OCI-LY7 (cell line): ENCODE data around the gene MATR3. TPM values are rescaled to one million over a fixed set of nuclear protein-coding genes. Genes with fewer than 3 reads are reported as not detected.

Experiments used
- BruUV-seq: library from RNA; stranded (reverse); fragments of 400-500 nt; replicated peaks from 2 replicates; lab custom pipeline; 2021; lab: Mats Ljungman, UMichigan
- CTCF ChIA-PET: fragments of 300-600 bp; sonication (Branson Sonifier 250); formaldehyde crosslinking; loops from one replicate; lab custom pipeline; 2022; ENCODE audit warnings: antibody characterized with exemption; ENCODE audit not compliant: unreplicated experiment; lab: Charles Lee
- POLR2A ChIA-PET: fragments of 300-600 bp; sonication (Branson Sonifier 250); formaldehyde crosslinking; loops from one replicate; lab custom pipeline; 2022; ENCODE audit warnings: antibody characterized with exemption; lab: Charles Lee
- DNase-seq: peaks from one replicate; pipeline ENCODE4 v3.0.0-alpha.2; 2015; ENCODE audit warnings: low spot score
- H2AFZ ChIP-seq: fragments of 200-600 bp; sonication (generic), shearing (Covaris generic); 2 replicates; pipeline ENCODE4 v1.6.1; 2014; ENCODE audit warnings: mild to moderate bottlenecking, antibody characterized with exemption, low read length, moderate library complexity
- H3K27ac ChIP-seq: fragments of 200-600 bp; sonication (generic); 2 replicates; pipeline ENCODE4 v1.5.1; 2014; ENCODE audit warnings: mixed run types, low read depth, mild to moderate bottlenecking, moderate library complexity, low read length, inconsistent platforms; ENCODE audit not compliant: poor library complexity, severe bottlenecking
- H3K36me3 ChIP-seq: fragments of 200-600 bp; sonication (generic); 2 replicates; pipeline ENCODE4 v1.6.1; 2014; ENCODE audit warnings: mild to moderate bottlenecking, antibody characterized with exemption, low read length, moderate library complexity, mixed read lengths; ENCODE audit not compliant: insufficient read depth
- H3K4me1 ChIP-seq: fragments of 200-600 bp; sonication (generic); 2 replicates; pipeline ENCODE4 v1.5.1; 2014; ENCODE audit warnings: mild to moderate bottlenecking, low read length; ENCODE audit not compliant: insufficient read depth, poor library complexity, severe bottlenecking
- H3K4me2 ChIP-seq: fragments of 200-600 bp; sonication (generic); 2 replicates; pipeline ENCODE4 v1.6.1; 2014; ENCODE audit warnings: mild to moderate bottlenecking, low read length
- H3K4me3 ChIP-seq: fragments of 200-600 bp; sonication (generic); 2 replicates; pipeline ENCODE4 v1.5.1; 2014; ENCODE audit warnings: mild to moderate bottlenecking, low read depth, low read length; ENCODE audit not compliant: poor library complexity, severe bottlenecking
- H3K79me2 ChIP-seq: fragments of 200-600 bp; sonication (generic); 2 replicates; pipeline ENCODE4 v1.6.1; 2016; ENCODE audit warnings: low read depth, mild to moderate bottlenecking, low read length, moderate library complexity, mixed read lengths; ENCODE audit not compliant: insufficient read depth
- H3K9me2 ChIP-seq: fragments of 200-600 bp; sonication (generic); 2 replicates; pipeline ENCODE4 v1.6.1; 2016; ENCODE audit warnings: mild to moderate bottlenecking, low read length, mixed read lengths; ENCODE audit not compliant: insufficient read depth
- H3K9me3 ChIP-seq: fragments of 200-600 bp; sonication (generic); 2 replicates; pipeline ENCODE4 v1.6.1; 2014; ENCODE audit warnings: mild to moderate bottlenecking, mixed run types, low read length, mixed read lengths
- H4K20me1 ChIP-seq: fragments of 200-600 bp; sonication (generic); 2 replicates; pipeline ENCODE4 v1.6.1; 2014; ENCODE audit warnings: mild to moderate bottlenecking, antibody characterized with exemption, low read length, moderate library complexity, mixed read lengths; ENCODE audit not compliant: insufficient read depth
- EZH2phosphoT487 ChIP-seq: fragments of 200-600 bp; sonication (generic); IDR thresholded peaks from 2 replicates; pipeline ENCODE4 v1.6.1; 2018; ENCODE audit warnings: low read depth, borderline replicate concordance, mild to moderate bottlenecking, mixed run types, antibody characterized with exemption, low read length, moderate library complexity, mixed read lengths
- intact Hi-C: fragments of 100-400 bp; cut with micrococcal nuclease; formaldehyde crosslinking; loops from one replicate; pipeline ENCODE4 v1.10.0; 2022; ENCODE audit not compliant: unreplicated experiment
- total RNA-seq, 2 experiments: library from RNA; depleted of rRNA in 1 of 2; stranded (reverse); fragments of >200 nt in 1 of 2; shearing (Covaris generic) in 1 of 2; gene quantifications; 2 replicates each; pipeline ENCODE4 v1.2.3, GENCODE V29; 2014 to 2022
- TF ChIP-seq, protein P1 (sequence below): fragments of 200-600 bp; sonication (generic); conservative IDR thresholded peaks from 2 replicates; pipeline ENCODE4 v1.5.1; 2014; ENCODE audit warnings: mild to moderate bottlenecking, antibody characterized with exemption, low read length, moderate library complexity, mixed read lengths

MATR3 gene
- total RNA-seq, 2 experiments from 2014 or later, result 205 to 270 TPM

DNA sequence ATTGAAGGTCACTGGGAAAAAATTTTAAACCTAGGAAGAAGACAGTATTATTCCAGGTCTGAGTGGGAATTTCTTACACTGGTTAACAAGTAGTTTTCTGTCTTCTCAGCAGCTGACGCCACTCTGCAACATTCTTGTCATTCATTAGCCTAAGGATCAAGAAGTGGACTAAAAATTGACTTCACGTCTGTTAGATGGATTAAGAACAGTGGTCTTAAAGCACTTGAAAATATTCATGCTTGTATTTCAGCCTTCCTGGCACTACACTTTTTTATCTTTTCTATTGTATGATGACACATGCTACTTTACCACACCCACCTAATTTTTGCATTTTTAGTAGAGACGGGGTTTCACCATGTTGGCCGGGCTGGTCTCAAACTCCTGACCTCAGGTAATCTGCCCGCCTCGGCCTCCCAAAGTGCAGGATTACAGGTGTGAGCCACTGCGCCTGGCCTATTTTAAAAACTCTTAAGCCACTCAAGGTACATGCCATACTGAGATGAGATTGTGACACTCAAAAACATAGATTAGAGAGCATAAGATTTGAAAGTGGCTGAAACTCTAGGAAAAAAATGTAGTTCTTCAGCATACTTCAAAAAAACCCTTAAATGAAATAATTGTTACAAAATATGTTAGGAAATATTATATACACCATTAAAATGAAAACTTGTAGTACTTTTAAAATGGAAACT lies 8.4 kb downstream of the MATR3 start:
- Histone ChIP-seq H3K27ac (no peak overlapping the region), H3K4me1 (peaks cover 94% of the 10 kb centered on the region), H3K36me3 (peaks cover 78% of the 10 kb centered on the region), H3K4me3 (no peak overlapping the region), H3K9me2 (no peaks in the 10 kb centered on the region), H3K4me2 (peak overlapping the region; percentile 25), H2AFZ (no peak overlapping the region), H4K20me1 (peaks cover 92% of the 10 kb centered on the region), H3K79me2 (peaks cover 100% of the 10 kb centered on the region), H3K9me3 (no peaks in the 10 kb centered on the region)
- ChIA-PET POLR2A (interaction anchor here (0.5 kb wide), 1 partner anchor 18 kb away, joined by 9 read pairs; no protein-coding TSS in a partner anchor), CTCF (no interaction called here)
- TF ChIP-seq, protein P1, sequence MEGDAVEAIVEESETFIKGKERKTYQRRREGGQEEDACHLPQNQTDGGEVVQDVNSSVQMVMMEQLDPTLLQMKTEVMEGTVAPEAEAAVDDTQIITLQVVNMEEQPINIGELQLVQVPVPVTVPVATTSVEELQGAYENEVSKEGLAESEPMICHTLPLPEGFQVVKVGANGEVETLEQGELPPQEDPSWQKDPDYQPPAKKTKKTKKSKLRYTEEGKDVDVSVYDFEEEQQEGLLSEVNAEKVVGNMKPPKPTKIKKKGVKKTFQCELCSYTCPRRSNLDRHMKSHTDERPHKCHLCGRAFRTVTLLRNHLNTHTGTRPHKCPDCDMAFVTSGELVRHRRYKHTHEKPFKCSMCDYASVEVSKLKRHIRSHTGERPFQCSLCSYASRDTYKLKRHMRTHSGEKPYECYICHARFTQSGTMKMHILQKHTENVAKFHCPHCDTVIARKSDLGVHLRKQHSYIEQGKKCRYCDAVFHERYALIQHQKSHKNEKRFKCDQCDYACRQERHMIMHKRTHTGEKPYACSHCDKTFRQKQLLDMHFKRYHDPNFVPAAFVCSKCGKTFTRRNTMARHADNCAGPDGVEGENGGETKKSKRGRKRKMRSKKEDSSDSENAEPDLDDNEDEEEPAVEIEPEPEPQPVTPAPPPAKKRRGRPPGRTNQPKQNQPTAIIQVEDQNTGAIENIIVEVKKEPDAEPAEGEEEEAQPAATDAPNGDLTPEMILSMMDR, result no peak
- no peak for TF ChIP-seq EZH2phosphoT487
- DNase-seq, result no peak
- BruUV-seq, result no TSS peak
- intact Hi-C loops, result no loop called here

DNA sequence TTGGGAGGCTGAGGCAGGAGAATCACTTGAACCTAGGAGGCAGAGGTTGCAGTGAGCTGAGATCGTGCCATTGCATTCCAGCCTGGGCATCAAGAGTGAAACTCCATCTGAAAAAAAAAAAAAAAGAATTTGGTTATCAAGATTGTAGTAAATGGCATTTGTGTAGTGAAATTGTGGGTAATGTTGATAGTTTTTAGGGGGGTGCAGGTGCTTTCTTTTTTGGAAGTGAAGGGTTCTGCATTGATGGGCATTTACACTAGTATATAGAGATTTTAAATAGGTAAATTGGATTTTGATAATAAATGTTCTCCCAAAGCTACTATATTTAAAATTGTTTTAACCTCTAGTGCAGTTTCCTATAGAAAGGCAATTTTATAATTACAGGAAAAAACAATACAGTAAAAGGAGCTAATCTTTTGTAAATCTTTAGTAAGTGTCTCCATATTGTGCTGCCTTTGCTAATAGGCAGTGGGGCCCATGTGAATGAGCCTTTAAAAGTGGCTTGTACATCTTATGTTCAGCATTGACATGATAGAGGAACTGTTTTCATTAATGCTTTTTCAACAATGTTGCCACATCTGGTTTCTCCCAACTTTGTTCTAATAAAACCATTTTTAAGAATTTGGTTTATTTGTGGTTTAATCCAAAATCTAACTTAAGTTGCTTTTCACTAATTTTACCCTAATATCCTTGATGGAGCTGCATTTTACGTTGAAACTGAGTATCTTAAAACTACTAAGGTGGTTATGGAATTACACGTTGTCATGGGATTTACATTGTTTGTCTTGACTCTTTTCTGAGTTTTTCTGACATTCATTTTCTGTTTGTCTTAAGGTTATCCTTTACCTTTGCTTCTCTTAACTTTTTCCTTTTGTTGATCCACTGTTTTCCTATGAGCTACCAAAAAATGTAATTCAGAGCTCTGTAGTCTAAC lies 11.1 kb downstream of the MATR3 start:
- peaks cover 84% of the 10 kb centered on the region for H3K4me1 ChIP-seq
- H2AFZ ChIP-seq, result no peak overlapping the region
- H3K4me2 ChIP-seq, result peak overlapping the region; percentile 56
- ChIA-PET POLR2A (interaction anchor here (0.6 to 1.7 kb wide), 17 partner anchors 8 to 1207 kb away, joined by 3 to 13 read pairs (median 4); partner anchors contain the start of genes MATR3 and PAIP2), CTCF (no interaction called here)
- no peaks in the 10 kb centered on the region for H3K9me3 ChIP-seq
- no peak overlapping the region for H3K27ac ChIP-seq
- no peak for TF ChIP-seq EZH2phosphoT487
- TF ChIP-seq, protein P1, result no peak
- BruUV-seq, result no TSS peak
- DNase-seq, result no peak
- peaks cover 87% of the 10 kb centered on the region for H4K20me1 ChIP-seq
- intact Hi-C loops, result no loop called here
- H3K9me2 ChIP-seq, result no peaks in the 10 kb centered on the region
- H3K36me3 ChIP-seq, result peaks cover 80% of the 10 kb centered on the region
- peaks cover 100% of the 10 kb centered on the region for H3K79me2 ChIP-seq
- H3K4me3 ChIP-seq, result no peak overlapping the region
